Esophagus (tissue), 2 donors: ENCODE data around the gene DNAI2. TPM values are rescaled to one million over a fixed set of nuclear protein-coding genes. Genes with fewer than 3 reads are reported as not detected.
"Not testable (repeated sequence)": the region's sequence is repeated elsewhere in the genome, so short reads cannot be mapped to it uniquely, and the experiment has no call there.

Experiments
- H3K27ac ChIP-seq, 2 donors: one replicate each; pipeline ENCODE4 v1.5.1; 2013; ENCODE audit warnings: low read depth in 2 of 2, mild to moderate bottlenecking in 2 of 2, inconsistent platforms in 1 of 2, low read length in 1 of 2, moderate library complexity in 1 of 2
- H3K27me3 ChIP-seq, 2 donors: one replicate each; pipeline ENCODE4 v1.6.1; 2013; ENCODE audit warnings: low read length in 2 of 2, control low read depth in 1 of 2, mild to moderate bottlenecking in 1 of 2; ENCODE audit not compliant: insufficient read depth in 2 of 2, control insufficient read depth in 1 of 2
- H3K36me3 ChIP-seq, 2 donors: one replicate each; pipeline ENCODE4 v1.6.1; 2013; ENCODE audit warnings: low read length in 1 of 2; ENCODE audit not compliant: control insufficient read depth in 2 of 2, insufficient read depth in 2 of 2
- H3K4me1 ChIP-seq, 2 donors: one replicate each; pipeline ENCODE4 v1.6.1; 2013; ENCODE audit warnings: low read length in 1 of 2; ENCODE audit not compliant: control insufficient read depth in 2 of 2, insufficient read depth in 2 of 2
- H3K4me3 ChIP-seq, 2 donors: one replicate each; pipeline ENCODE4 v1.5.1; 2013; ENCODE audit warnings: low read length in 2 of 2, mild to moderate bottlenecking in 2 of 2, low read depth in 1 of 2, moderate library complexity in 1 of 2
- H3K9me3 ChIP-seq, 2 donors: one replicate each; pipeline ENCODE4 v1.6.1; 2013; ENCODE audit warnings: mild to moderate bottlenecking in 2 of 2, low read depth in 1 of 2, low read length in 1 of 2, moderate library complexity in 1 of 2; ENCODE audit not compliant: control insufficient read depth in 2 of 2, insufficient read depth in 1 of 2
- WGBS, 2 donors: extraction: QIAGEN DNeasy Blood & Tissue Kit; methylation state at CpG; one replicate each; pipeline ENCODE4 v1.1.7; 2013; 5-methylcytosine and 5-hydroxymethylcytosine counted together
- polyA plus RNA-seq, 2 donors: library from polyadenylated mRNA; stranded (reverse); fragments of 200-250 nt; gene quantifications; one replicate each; pipeline ENCODE4 v1.2.3, GENCODE V29; 2013
- donor health status: healthy with polysubstance abuse.
- donor health status: Bipolar disorder and iron deficiency.

Gene DNAI2
- polyA plus RNA-seq, 2 donors = not detected

DNA sequence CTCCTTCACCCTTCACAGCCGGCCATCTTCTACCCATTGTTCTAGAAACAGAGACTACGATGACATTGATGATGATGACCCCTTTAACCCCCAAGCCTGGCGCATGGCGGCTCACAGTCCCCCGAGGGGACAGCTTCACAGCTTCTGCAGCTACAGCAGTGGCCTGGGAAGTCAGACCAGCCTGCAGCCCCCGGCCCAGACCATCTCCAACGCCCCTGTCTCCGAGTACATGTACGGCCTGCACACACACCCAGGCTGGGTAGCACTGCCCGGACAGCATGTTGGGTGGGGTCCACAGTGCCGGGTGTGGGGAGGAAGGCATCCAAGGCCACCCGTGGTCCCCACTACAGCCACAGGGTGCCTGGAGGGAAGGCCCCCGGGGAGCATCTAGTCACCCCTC, 21.0 kb upstream of the DNAI2 start:
- 90 to 91% methylated on average over 12 to 13 of the region's 13 CpGs for WGBS, 2 donors

GRCh38 chr17:74257311-74257710, 16.7 kb upstream of the DNAI2 start:
- H3K27ac ChIP-seq = no peak overlapping the region
- H3K36me3 ChIP-seq = no peaks in the 10 kb centered on the region
- no peaks in the 10 kb centered on the region for H3K4me1 ChIP-seq
- H3K9me3 ChIP-seq = no peaks in the 10 kb centered on the region
- 82 to 88% methylated on average over 10 of the region's 10 CpGs for WGBS, 2 donors
- H3K27me3 ChIP-seq = no peaks in the 10 kb centered on the region
- no peak overlapping the region for H3K4me3 ChIP-seq

More for the DNA sequence above, 21.0 kb upstream of the DNAI2 start:
- Histone ChIP-seq H3K36me3 (no peaks in the 10 kb centered on the region), H3K9me3 (no peaks in the 10 kb centered on the region), H3K4me3 (no peak overlapping the region), H3K4me1 (no peaks in the 10 kb centered on the region), H3K27ac (no peak overlapping the region), H3K27me3 (no peaks in the 10 kb centered on the region)

- Histone ChIP-seq H3K4me3 (no peak overlapping the region), H3K27ac (no peak overlapping the region), H3K9me3 (no peaks in the 10 kb centered on the region), H3K27me3 (no peaks in the 10 kb centered on the region), H3K36me3 (no peaks in the 10 kb centered on the region), H3K4me1 (no peaks in the 10 kb centered on the region)
- 67 to 74% methylated on average over 19 to 21 of the region's 21 CpGs for WGBS, 2 donors
These were observed 14.1 kb upstream of the DNAI2 start for GRCh38 chr17:74259667-74260524.

DNA sequence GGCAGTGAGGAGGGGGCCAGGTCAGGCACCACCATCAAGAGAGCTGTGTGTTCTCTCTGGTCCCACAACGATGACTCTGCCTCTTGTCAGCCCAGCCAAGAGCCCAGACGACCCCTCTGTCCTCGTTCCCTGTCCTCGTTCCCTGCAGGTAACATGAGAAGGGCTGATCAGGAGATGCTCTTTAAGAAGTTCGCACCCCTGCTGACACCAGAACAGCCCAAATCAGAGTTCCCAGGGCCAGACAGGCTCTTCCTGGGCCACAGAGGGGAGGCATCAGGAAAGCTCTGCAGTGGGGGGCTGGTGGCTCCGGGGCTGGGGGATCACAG, 13.5 kb upstream of the DNAI2 start:
- no peaks in the 10 kb centered on the region for H3K27me3 ChIP-seq
- H3K9me3 ChIP-seq = no peaks in the 10 kb centered on the region
- no peaks in the 10 kb centered on the region for H3K4me1 ChIP-seq
- no peak overlapping the region for H3K4me3 ChIP-seq
- no peaks in the 10 kb centered on the region for H3K36me3 ChIP-seq
- 69 to 74% methylated on average over 6 of the region's 6 CpGs for WGBS, 2 donors
- no peak overlapping the region for H3K27ac ChIP-seq

GRCh38 chr17:74262601-74263000, 11.4 kb upstream of the DNAI2 start:
- 86 to 88% methylated on average over 7 of the region's 7 CpGs for WGBS, 2 donors
- H3K4me1 ChIP-seq = no peaks in the 10 kb centered on the region
- H3K9me3 ChIP-seq = no peaks in the 10 kb centered on the region
- H3K27ac ChIP-seq = no peak overlapping the region
- H3K36me3 ChIP-seq = no peaks in the 10 kb centered on the region
- no peak overlapping the region for H3K4me3 ChIP-seq
- no peaks in the 10 kb centered on the region for H3K27me3 ChIP-seq

GRCh38 chr17:74267054-74267453, 7.0 kb upstream of the DNAI2 start:
- not testable (repeated sequence) for H3K4me1 ChIP-seq, H3K4me3 ChIP-seq, H3K36me3 ChIP-seq, H3K27me3 ChIP-seq, H3K9me3 ChIP-seq, H3K27ac ChIP-seq
- WGBS, 2 donors = 84 to 96% methylated on average over 4 of the region's 4 CpGs

- Histone ChIP-seq H3K27ac (no peak overlapping the region), H3K4me1 (no peaks in the 10 kb centered on the region)
- 80 to 87% methylated on average over 7 of the region's 7 CpGs for WGBS, 2 donors
These were observed 6.5 kb upstream of the DNAI2 start for GRCh38 chr17:74267579-74267978.

GRCh38 chr17:74267987-74268499, 6.0 kb upstream of the DNAI2 start:
- no peak overlapping the region for H3K4me3 ChIP-seq
- H3K36me3 ChIP-seq = no peaks in the 10 kb centered on the region
- no peak overlapping the region for H3K27ac ChIP-seq
- H3K9me3 ChIP-seq = no peaks in the 10 kb centered on the region
- H3K27me3 ChIP-seq = no peaks in the 10 kb centered on the region
- H3K4me1 ChIP-seq = no peaks in the 10 kb centered on the region
- 68 to 81% methylated on average over 17 of the region's 17 CpGs for WGBS, 2 donors

More at GRCh38 chr17:74267579-74267978, 6.5 kb upstream of the DNAI2 start:
- Histone ChIP-seq H3K27me3 (no peaks in the 10 kb centered on the region), H3K9me3 (no peaks in the 10 kb centered on the region), H3K36me3 (no peaks in the 10 kb centered on the region), H3K4me3 (no peak overlapping the region)

GRCh38 chr17:74268558-74268957, 5.5 kb upstream of the DNAI2 start:
- no peaks in the 10 kb centered on the region for H3K27me3 ChIP-seq
- no peaks in the 10 kb centered on the region for H3K4me1 ChIP-seq
- no peaks in the 10 kb centered on the region for H3K36me3 ChIP-seq
- no peak overlapping the region for H3K4me3 ChIP-seq
- no peaks in the 10 kb centered on the region for H3K9me3 ChIP-seq
- H3K27ac ChIP-seq = no peak overlapping the region
- 57 to 59% methylated on average over 7 to 8 of the region's 8 CpGs for WGBS, 2 donors

- Histone ChIP-seq H3K4me3 (no peak overlapping the region), H3K4me1 (no peaks in the 10 kb centered on the region), H3K9me3 (no peaks in the 10 kb centered on the region), H3K36me3 (no peaks in the 10 kb centered on the region), H3K27me3 (no peaks in the 10 kb centered on the region), H3K27ac (no peak overlapping the region)
- 59 to 65% methylated on average over 10 of the region's 10 CpGs for WGBS, 2 donors
These were observed 3.7 kb upstream of the DNAI2 start for GRCh38 chr17:74270333-74270732.
